Bronchial epithelial cell (primary cell): ENCODE results near the gene SELENOI. TPM values are rescaled to one million over a fixed set of nuclear protein-coding genes. Genes with fewer than 3 reads are reported as not detected.

ENCODE experiments used
- DNase-seq: peaks from one replicate; pipeline ENCODE4 v3.0.0-alpha.2; 2010; ENCODE audit warnings: low read depth
- FAIRE-seq: peaks from 2 replicates; lab custom pipeline; 2011; peaks lifted over from hg19 to GRCh38; lab: Jason Lieb, UNC
- H3K27me3 ChIP-seq: 2 replicates; pipeline ENCODE4 v1.5.1; 2011; ENCODE audit warnings: low read length; ENCODE audit not compliant: control insufficient read depth, insufficient read depth
- H3K36me3 ChIP-seq: 2 replicates; pipeline ENCODE4 v1.5.1; 2011; ENCODE audit warnings: low read length; ENCODE audit not compliant: control insufficient read depth, insufficient read depth
- H3K4me3 ChIP-seq: 2 replicates; pipeline ENCODE4 v1.5.1; 2011; ENCODE audit warnings: mild to moderate bottlenecking, low read depth, low read length, control low read depth
- total RNA-seq: library from RNA; depleted of rRNA; stranded (reverse); fragments of >200 nt; gene quantifications from 2 replicates; pipeline ENCODE4 v1.2.1, GENCODE V29; 2014
- TF ChIP-seq, protein P1 (sequence below): IDR thresholded peaks from 2 replicates; pipeline ENCODE4 v1.5.1; 2011; ENCODE audit warnings: mild to moderate bottlenecking, moderate library complexity, low read length, control low read depth, inconsistent platforms; ENCODE audit not compliant: insufficient read depth, severe bottlenecking

The SELENOI gene
- total RNA-seq, 1 donor from 2014 or later = 32.6 TPM

DNA sequence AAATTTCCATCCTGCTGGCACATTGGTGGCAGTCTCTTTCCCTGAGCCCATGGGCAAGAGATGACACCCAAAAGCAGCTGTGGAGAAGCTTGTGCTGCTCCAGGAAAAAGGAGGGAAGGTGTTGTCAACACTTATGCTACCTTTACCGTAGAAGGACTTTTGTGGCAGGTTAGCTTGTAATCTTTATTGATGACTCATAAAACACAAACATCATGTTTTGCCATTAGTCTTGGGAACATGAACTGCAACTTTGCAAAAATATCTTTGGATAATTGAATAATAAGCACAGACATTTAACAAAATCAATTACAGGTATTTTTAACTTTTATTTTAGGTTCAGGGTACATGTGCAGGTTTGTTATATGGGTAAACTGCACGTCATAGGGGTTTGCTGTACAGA is 89.2 kb downstream of the SELENOI start:
- Histone ChIP-seq H3K4me3 (no peak overlapping the region), H3K36me3 (no peaks in the 10 kb centered on the region), H3K27me3 (peaks cover 1% of the 10 kb centered on the region)
- no peak for FAIRE-seq
- peak; percentile 34 for DNase-seq
- TF ChIP-seq, protein P1, sequence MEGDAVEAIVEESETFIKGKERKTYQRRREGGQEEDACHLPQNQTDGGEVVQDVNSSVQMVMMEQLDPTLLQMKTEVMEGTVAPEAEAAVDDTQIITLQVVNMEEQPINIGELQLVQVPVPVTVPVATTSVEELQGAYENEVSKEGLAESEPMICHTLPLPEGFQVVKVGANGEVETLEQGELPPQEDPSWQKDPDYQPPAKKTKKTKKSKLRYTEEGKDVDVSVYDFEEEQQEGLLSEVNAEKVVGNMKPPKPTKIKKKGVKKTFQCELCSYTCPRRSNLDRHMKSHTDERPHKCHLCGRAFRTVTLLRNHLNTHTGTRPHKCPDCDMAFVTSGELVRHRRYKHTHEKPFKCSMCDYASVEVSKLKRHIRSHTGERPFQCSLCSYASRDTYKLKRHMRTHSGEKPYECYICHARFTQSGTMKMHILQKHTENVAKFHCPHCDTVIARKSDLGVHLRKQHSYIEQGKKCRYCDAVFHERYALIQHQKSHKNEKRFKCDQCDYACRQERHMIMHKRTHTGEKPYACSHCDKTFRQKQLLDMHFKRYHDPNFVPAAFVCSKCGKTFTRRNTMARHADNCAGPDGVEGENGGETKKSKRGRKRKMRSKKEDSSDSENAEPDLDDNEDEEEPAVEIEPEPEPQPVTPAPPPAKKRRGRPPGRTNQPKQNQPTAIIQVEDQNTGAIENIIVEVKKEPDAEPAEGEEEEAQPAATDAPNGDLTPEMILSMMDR = no peak

DNA sequence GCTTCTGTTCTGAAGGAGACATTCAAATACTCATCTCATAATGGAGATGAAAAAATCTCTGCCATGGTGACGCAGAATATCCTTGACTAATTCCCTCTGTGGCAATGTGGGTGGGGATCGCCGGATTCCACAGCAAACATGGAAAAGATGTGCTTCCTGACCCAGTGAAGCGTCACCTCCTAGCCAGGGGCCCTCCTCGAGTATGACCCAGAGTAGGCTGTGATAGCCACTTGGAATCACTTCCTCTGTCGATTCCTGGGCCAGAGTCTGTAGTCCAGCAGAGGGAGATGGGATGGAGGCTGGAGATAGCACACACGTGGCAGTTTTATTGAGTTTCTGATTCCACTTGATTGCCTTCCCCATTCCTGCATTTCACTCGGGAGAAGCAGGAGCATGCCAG is 92.6 kb downstream of the SELENOI start:
- DNase-seq (peak; percentile 71), FAIRE-seq (peak; percentile 95)
- Histone ChIP-seq H3K27me3 (no peaks in the 10 kb centered on the region), H3K4me3 (no peak overlapping the region), H3K36me3 (no peaks in the 10 kb centered on the region)
- TF ChIP-seq, protein P1 = peak; percentile 2

DNA sequence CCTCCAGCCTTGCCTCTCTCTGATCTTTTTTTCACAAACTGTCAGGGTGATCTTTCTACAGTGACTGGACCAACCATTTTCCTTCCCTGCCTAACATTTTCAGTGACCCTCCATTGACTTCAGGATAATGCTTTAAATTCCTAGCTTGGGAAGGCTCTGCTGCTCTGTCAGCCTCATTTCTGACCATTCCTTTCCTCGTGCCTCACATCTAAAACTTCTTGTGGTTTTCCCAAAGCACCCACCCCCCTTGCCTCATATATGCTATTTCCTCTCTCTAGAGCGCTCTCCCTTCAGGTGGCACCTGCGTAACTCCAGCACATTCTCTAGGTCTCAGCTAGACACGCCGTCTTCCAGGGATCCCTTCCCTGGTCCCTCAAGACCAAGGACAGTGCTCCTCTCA is 93.0 kb downstream of the SELENOI start:
- peak; percentile 36 for FAIRE-seq
- Histone ChIP-seq H3K27me3 (no peaks in the 10 kb centered on the region), H3K36me3 (no peaks in the 10 kb centered on the region), H3K4me3 (no peak overlapping the region)
- no peak for DNase-seq
- TF ChIP-seq, protein P1 = no peak

DNA sequence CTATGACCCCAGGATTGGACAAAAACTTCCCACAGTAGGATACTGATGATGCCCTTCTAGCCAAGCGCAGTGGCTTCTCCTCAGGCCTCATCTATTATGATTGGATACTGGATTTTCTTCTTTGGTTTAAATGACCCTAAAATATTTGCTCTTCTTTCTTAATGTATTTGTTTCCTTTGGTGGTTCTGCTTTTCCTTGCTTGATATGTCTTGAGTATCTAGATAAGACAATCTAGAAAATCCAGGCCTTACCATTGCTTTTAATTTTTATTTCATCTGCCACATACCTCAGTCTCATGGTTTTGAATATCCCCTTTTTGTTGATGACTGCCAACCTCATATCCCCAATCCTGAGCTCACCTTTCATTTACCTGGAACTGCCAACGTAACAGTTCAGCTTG is 96.4 kb downstream of the SELENOI start:
- TF ChIP-seq, protein P1 = no peak

DNA sequence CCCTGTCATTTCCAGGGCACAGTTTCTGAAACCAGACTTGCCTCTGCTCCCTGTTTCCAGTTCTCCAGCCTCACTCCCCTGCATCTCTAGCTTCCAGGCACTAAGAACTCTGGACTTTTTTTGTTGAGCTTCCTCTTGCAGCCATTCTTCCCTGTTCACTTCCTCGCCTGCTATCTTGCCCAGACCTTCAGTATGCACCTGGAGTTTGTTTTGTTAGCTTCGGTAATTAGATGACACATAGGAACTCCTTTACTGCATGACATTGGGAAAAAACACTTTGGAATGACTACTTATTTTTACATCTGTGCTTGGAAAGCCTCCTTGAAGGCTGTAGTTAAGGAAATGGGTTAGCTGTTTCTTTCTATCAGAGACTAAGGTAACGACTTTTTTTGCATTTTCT is 96.8 kb downstream of the SELENOI start:
- no peak for DNase-seq
- FAIRE-seq = no peak
- Histone ChIP-seq H3K4me3 (no peak overlapping the region), H3K36me3 (no peaks in the 10 kb centered on the region), H3K27me3 (no peaks in the 10 kb centered on the region)
- TF ChIP-seq, protein P1 = no peak

More for the DNA sequence above, 96.4 kb downstream of the SELENOI start:
- H3K4me3 ChIP-seq = no peak overlapping the region
- DNase-seq (no peak), FAIRE-seq (no peak)
- H3K27me3 ChIP-seq = no peaks in the 10 kb centered on the region
- H3K36me3 ChIP-seq = no peaks in the 10 kb centered on the region

DNA sequence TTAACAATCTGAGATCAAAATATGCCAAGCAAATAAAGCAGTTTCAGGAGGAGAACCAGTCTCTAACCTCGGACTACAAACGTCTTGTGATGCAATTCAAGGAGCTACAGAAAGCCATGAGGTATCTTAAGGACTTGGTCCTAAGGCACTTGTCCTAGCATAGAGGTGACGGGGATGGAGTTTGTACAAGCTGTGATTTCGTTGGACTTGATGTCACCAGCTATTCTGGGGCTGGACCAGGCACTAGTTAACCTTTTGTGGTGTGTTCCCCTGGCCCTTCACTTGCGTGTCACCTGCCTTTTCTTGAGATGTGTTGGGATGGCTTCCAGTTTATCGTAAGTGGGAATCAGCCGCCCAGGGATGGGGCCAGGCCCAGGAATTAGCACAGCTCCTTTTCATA is 98.3 kb downstream of the SELENOI start:
- FAIRE-seq = no peak
- TF ChIP-seq, protein P1 = no peak
- Histone ChIP-seq H3K27me3 (no peaks in the 10 kb centered on the region), H3K4me3 (no peak overlapping the region), H3K36me3 (no peaks in the 10 kb centered on the region)
- DNase-seq = no peak
